EH (cell line): Measurements from ENCODE around the gene ANTXR2.
A peak's percentile ranks its signal among the peaks of the same experiment; 100 is the strongest.

Experiments
- DNase-seq: peaks from one replicate; pipeline ENCODE4 v3.0.0-alpha.2; 2015; ENCODE audit warnings: low read depth

Gene ANTXR2

GRCh38 chr4:80092088-80092487 lies 19.1 kb upstream of the ANTXR2 start:
- DNase-seq, result no peak

- DNase-seq, result no peak
Measured at GRCh38 chr4:80091688-80092087, 18.7 kb upstream of the ANTXR2 start.

- DNase-seq, result peak; percentile 30
Measured at GRCh38 chr4:80091184-80091583, 18.2 kb upstream of the ANTXR2 start.

GRCh38 chr4:80090090-80090489 lies 17.1 kb upstream of the ANTXR2 start:
- no peak for DNase-seq

GRCh38 chr4:80088471-80088870 lies 15.4 kb upstream of the ANTXR2 start:
- DNase-seq, result no peak

GRCh38 chr4:80086296-80086695 lies 13.3 kb upstream of the ANTXR2 start:
- no peak for DNase-seq

- DNase-seq, result no peak
Measured at GRCh38 chr4:80085081-80085480, 12.1 kb upstream of the ANTXR2 start.

- DNase-seq, result no peak
Measured at GRCh38 chr4:80082693-80083092, 9.7 kb upstream of the ANTXR2 start.

- no peak for DNase-seq
Measured at GRCh38 chr4:80081566-80081965, 8.5 kb upstream of the ANTXR2 start.

GRCh38 chr4:80079255-80079923 lies 6.4 kb upstream of the ANTXR2 start:
- DNase-seq, result no peak

- DNase-seq, result no peak
Measured at GRCh38 chr4:80078346-80079092, 5.5 kb upstream of the ANTXR2 start.

GRCh38 chr4:80077639-80078038 lies 4.6 kb upstream of the ANTXR2 start:
- DNase-seq, result peak; percentile 40

GRCh38 chr4:80076681-80077080 lies 3.7 kb upstream of the ANTXR2 start:
- DNase-seq, result no peak

- DNase-seq, result no peak
Measured at GRCh38 chr4:80075995-80076675, 3.1 kb upstream of the ANTXR2 start.

GRCh38 chr4:80074651-80075050 lies 1.6 kb upstream of the ANTXR2 start:
- no peak for DNase-seq

GRCh38 chr4:80074069-80074468 lies 1.0 kb upstream of the ANTXR2 start:
- DNase-seq, result no peak

GRCh38 chr4:80073473-80074008 lies 512 bp upstream of the ANTXR2 start:
- DNase-seq, result no peak

GRCh38 chr4:80072228-80072743 lies 743 bp downstream of the ANTXR2 start:
- DNase-seq, result no peak

GRCh38 chr4:80071604-80072227 lies 1.3 kb downstream of the ANTXR2 start:
- peak; percentile 38 for DNase-seq

- DNase-seq, result peak; percentile 56
Measured at GRCh38 chr4:80070880-80071603, 2.0 kb downstream of the ANTXR2 start.
